ENCODE measurements around the gene FTO. TPM values are rescaled to one million over a fixed set of nuclear protein-coding genes. Genes with fewer than 3 reads are reported as not detected.

FTO gene
- total and polyA plus RNA-seq, 2 of the 8 experiments (the other 6 are each of a cell fraction or from before 2014, with no cell fraction given), result 34.5 to 59.8 TPM

DNA sequence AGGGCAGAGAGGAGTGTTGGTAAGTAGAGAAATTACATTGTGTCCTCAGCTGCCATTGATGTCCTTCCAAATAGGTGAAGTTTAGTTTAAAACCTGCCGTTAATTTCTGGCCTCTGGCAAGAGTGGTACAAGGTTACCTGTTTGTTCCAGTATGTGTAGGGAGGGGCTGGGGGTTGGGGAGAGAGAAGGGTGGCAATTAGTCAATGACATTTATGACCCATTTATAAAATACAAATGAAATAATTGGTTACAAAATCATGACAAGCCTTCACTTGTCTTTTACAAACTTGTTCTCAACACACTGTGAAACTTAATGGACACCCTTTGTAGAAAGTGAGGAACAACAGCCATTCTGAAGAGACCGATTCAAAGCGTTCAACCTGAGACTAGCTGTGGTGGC is 281.0 kb downstream of the FTO start (continued):
- TF ChIP-seq, protein P1, sequence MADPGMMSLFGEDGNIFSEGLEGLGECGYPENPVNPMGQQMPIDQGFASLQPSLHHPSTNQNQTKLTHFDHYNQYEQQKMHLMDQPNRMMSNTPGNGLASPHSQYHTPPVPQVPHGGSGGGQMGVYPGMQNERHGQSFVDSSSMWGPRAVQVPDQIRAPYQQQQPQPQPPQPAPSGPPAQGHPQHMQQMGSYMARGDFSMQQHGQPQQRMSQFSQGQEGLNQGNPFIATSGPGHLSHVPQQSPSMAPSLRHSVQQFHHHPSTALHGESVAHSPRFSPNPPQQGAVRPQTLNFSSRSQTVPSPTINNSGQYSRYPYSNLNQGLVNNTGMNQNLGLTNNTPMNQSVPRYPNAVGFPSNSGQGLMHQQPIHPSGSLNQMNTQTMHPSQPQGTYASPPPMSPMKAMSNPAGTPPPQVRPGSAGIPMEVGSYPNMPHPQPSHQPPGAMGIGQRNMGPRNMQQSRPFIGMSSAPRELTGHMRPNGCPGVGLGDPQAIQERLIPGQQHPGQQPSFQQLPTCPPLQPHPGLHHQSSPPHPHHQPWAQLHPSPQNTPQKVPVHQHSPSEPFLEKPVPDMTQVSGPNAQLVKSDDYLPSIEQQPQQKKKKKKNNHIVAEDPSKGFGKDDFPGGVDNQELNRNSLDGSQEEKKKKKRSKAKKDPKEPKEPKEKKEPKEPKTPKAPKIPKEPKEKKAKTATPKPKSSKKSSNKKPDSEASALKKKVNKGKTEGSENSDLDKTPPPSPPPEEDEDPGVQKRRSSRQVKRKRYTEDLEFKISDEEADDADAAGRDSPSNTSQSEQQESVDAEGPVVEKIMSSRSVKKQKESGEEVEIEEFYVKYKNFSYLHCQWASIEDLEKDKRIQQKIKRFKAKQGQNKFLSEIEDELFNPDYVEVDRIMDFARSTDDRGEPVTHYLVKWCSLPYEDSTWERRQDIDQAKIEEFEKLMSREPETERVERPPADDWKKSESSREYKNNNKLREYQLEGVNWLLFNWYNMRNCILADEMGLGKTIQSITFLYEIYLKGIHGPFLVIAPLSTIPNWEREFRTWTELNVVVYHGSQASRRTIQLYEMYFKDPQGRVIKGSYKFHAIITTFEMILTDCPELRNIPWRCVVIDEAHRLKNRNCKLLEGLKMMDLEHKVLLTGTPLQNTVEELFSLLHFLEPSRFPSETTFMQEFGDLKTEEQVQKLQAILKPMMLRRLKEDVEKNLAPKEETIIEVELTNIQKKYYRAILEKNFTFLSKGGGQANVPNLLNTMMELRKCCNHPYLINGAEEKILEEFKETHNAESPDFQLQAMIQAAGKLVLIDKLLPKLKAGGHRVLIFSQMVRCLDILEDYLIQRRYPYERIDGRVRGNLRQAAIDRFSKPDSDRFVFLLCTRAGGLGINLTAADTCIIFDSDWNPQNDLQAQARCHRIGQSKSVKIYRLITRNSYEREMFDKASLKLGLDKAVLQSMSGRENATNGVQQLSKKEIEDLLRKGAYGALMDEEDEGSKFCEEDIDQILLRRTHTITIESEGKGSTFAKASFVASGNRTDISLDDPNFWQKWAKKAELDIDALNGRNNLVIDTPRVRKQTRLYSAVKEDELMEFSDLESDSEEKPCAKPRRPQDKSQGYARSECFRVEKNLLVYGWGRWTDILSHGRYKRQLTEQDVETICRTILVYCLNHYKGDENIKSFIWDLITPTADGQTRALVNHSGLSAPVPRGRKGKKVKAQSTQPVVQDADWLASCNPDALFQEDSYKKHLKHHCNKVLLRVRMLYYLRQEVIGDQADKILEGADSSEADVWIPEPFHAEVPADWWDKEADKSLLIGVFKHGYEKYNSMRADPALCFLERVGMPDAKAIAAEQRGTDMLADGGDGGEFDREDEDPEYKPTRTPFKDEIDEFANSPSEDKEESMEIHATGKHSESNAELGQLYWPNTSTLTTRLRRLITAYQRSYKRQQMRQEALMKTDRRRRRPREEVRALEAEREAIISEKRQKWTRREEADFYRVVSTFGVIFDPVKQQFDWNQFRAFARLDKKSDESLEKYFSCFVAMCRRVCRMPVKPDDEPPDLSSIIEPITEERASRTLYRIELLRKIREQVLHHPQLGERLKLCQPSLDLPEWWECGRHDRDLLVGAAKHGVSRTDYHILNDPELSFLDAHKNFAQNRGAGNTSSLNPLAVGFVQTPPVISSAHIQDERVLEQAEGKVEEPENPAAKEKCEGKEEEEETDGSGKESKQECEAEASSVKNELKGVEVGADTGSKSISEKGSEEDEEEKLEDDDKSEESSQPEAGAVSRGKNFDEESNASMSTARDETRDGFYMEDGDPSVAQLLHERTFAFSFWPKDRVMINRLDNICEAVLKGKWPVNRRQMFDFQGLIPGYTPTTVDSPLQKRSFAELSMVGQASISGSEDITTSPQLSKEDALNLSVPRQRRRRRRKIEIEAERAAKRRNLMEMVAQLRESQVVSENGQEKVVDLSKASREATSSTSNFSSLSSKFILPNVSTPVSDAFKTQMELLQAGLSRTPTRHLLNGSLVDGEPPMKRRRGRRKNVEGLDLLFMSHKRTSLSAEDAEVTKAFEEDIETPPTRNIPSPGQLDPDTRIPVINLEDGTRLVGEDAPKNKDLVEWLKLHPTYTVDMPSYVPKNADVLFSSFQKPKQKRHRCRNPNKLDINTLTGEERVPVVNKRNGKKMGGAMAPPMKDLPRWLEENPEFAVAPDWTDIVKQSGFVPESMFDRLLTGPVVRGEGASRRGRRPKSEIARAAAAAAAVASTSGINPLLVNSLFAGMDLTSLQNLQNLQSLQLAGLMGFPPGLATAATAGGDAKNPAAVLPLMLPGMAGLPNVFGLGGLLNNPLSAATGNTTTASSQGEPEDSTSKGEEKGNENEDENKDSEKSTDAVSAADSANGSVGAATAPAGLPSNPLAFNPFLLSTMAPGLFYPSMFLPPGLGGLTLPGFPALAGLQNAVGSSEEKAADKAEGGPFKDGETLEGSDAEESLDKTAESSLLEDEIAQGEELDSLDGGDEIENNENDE (IDR thresholded peaks at IDR 0.05; ENCODE audit: insufficient replicate concordance, low read length), result no peak
- no peak for TF ChIP-seq CBX8 (IDR thresholded peaks at IDR 0.05; ENCODE audit: borderline replicate concordance, low read depth, low read length)
- no peak for TF ChIP-seq JUN (IDR thresholded peaks at IDR 0.05; ENCODE audit: low read depth, low read length)
- TF ChIP-seq RBBP5 (IDR thresholded peaks at IDR 0.05; ENCODE audit: borderline replicate concordance, low read depth, low read length), result no peak
- no peak for TF ChIP-seq HDAC2 (IDR thresholded peaks at IDR 0.05; ENCODE audit: borderline replicate concordance in 1 of 2, low read depth in 2 of 2, low read length in 2 of 2)
- no peak for TF ChIP-seq SP4 (IDR thresholded peaks at IDR 0.05; ENCODE audit: low read length)
- TF ChIP-seq, protein P2, sequence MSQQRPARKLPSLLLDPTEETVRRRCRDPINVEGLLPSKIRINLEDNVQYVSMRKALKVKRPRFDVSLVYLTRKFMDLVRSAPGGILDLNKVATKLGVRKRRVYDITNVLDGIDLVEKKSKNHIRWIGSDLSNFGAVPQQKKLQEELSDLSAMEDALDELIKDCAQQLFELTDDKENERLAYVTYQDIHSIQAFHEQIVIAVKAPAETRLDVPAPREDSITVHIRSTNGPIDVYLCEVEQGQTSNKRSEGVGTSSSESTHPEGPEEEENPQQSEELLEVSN (IDR thresholded peaks at IDR 0.05), result no peak
- no peak for TF ChIP-seq POLR2AphosphoS5 (IDR thresholded peaks at IDR 0.05; ENCODE audit: low read depth, low read length)
- TF ChIP-seq TCF12 (IDR thresholded peaks at IDR 0.05; ENCODE audit: low read depth, low read length), result no peak
- TF ChIP-seq CHD1 (IDR thresholded peaks at IDR 0.05; ENCODE audit: low read depth, low read length), result no peak
- TF ChIP-seq SAP30 (IDR thresholded peaks at IDR 0.05; ENCODE audit: insufficient read depth, insufficient replicate concordance, low read length), result no peak

Measured in H1 (cell line).